Activated naive CD8-positive, alpha-beta T cell (primary cell): ENCODE results near the gene DHX8.

Experiments used
- H3K27ac Mint-ChIP-seq: one replicate; pipeline ENCODE4 v1.8.0; 2021; ENCODE audit warnings: mixed read lengths
- H3K27me3 Mint-ChIP-seq: one replicate; pipeline ENCODE4 v1.8.0; 2021; ENCODE audit warnings: mixed read lengths
- H3K36me3 Mint-ChIP-seq: one replicate; pipeline ENCODE4 v1.8.0; 2021; ENCODE audit warnings: mixed read lengths
- H3K4me1 Mint-ChIP-seq: one replicate; pipeline ENCODE4 v1.8.0; 2021; ENCODE audit warnings: low read depth, mixed read lengths
- H3K4me3 Mint-ChIP-seq: one replicate; pipeline ENCODE4 v1.8.0; 2021; ENCODE audit warnings: mild to moderate bottlenecking, mixed read lengths
- H3K9me3 Mint-ChIP-seq: one replicate; pipeline ENCODE4 v1.8.0; 2021; ENCODE audit warnings: low read depth, mixed read lengths

Gene DHX8

DNA sequence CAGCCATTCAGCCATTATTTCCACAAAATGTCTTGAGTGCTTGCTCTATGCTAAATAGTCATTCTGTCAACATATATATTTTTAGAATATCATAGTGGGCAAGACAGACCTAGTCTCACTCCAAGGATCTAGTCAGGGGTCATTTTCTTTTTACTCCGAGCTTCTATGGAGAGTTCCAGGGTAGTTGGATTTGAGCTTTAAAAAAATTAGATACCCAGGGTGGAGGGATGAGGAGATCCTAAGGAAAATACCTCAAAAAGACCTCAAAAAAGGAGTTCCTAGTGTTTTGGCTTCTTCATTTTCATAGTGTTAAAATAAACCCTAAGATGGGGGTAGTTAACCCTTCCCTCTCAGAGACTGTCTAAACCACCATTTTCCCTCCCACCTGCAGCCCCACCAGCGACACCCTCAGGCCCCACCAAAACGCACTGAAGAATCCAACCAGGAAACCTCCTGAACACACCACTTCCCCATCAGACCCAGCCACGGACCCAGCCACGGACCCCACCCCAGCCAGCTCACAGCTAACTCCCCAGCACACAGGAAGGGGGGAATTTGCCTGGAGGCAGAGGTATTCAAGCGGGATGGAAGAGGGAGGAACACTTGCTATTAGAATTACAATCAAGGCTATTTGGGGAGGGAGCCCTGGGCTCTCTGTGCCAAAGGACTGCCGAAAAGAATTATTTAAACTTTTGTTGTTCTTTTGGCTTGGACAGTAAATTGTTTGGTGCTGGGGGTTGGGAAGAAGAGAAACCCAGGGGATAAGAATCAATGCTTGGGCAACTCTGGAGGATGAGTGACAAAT is 60.2 kb downstream of the DHX8 start:
- peaks cover 16% of the 10 kb centered on the region for H3K27me3 Mint-ChIP-seq
- H3K4me1 Mint-ChIP-seq = peaks cover 18% of the 10 kb centered on the region
- no peaks in the 10 kb centered on the region for H3K36me3 Mint-ChIP-seq
- no peaks in the 10 kb centered on the region for H3K9me3 Mint-ChIP-seq
- no peak overlapping the region for H3K27ac Mint-ChIP-seq
- peak overlapping the region; percentile 74 for H3K4me3 Mint-ChIP-seq

DNA sequence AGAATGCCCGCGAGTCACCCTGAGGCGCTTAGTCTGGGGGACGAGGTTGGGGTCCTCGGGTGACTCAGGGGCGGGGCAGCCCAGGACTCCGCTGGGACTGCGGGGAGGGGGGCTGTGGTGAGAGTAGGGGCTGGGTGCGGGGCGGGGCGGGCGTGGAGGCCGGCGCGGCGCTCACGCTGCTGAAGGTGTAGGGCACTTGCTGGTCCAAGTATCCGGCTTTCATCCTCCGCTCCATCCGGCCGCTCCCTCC is 61.5 kb downstream of the DHX8 start:
- Mint-ChIP-seq H3K27ac (no peak overlapping the region), H3K4me3 (peak overlapping the region; percentile 74), H3K36me3 (no peaks in the 10 kb centered on the region), H3K27me3 (peaks cover 24% of the 10 kb centered on the region), H3K4me1 (peaks cover 18% of the 10 kb centered on the region), H3K9me3 (no peaks in the 10 kb centered on the region)

DNA sequence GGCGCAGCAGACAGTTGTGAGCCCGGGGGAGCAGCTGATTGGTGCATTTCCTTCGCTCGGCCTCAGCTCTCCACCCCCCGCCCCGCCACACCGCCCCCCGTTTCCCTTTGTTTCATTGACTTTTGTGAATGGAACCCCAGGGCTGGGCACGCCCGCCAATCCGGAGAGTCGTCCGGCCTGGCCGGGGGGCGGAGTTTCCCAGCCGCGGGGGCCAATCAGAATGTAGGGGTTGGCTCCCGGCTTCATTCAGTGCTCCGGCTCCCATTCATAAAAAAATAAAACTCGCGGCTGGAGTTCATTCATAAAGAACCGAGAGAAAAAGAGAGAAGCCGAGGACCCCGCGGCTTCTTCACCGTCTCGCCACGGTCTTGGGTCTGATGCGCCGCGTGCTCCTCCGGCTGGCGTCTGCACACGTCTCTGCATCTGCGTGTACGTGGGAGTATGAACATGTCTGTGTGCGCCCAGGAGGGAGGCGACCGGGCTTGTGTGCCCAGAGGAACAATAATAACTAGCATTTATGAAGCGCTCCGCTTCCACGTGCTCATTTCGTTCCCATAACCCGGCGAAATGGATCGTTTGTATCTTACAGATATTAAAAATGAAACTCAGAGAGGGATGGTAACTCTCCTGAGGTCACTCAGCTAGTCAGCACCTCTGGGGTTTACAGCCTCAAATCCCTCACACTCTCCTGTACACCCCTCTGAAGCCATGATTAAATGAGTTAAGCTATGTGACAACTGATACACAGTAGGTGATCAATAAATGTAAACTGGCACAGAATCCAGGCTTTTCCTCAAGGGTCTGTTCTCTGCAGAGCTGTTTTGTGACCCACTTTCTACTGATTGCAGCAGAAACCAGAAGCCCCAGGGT is 62.8 kb downstream of the DHX8 start, which contains the start of gene ETV4:
TSS of gene ETV4 (minus strand) at position 22 of the 870 bp plus-strand sequence. CDS start 723 bp downstream, outside the sequence.
- peaks cover 29% of the 10 kb centered on the region for H3K27me3 Mint-ChIP-seq
- no peaks in the 10 kb centered on the region for H3K36me3 Mint-ChIP-seq
- H3K9me3 Mint-ChIP-seq = no peaks in the 10 kb centered on the region
- H3K4me1 Mint-ChIP-seq = peaks cover 18% of the 10 kb centered on the region
- peak within 1 kb of the TSS; percentile 88 for H3K4me3 Mint-ChIP-seq
- H3K27ac Mint-ChIP-seq = peak within 1 kb of the TSS; percentile 41

DNA sequence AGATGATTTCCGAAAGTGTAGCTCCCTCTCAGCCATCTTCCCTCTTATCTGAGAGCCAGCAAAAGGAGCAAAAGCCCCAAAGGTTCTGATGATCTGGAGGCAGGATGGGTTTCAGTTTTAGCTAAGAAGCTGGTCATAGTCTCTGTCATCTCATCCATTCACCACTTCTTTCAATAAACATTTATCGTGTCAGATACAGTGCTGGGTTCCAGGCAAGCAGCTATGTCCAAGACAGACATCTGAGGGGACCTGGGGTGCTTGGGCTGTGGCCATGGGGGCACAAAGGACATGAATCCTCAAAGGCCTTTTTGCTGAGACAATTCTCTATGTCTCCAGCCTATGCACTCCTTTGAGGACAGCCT is 63.4 kb downstream of the DHX8 start:
- peak overlapping the region; percentile 88 for H3K4me3 Mint-ChIP-seq
- H3K27me3 Mint-ChIP-seq = peaks cover 29% of the 10 kb centered on the region
- H3K27ac Mint-ChIP-seq = no peak overlapping the region
- peaks cover 18% of the 10 kb centered on the region for H3K4me1 Mint-ChIP-seq
- no peaks in the 10 kb centered on the region for H3K36me3 Mint-ChIP-seq
- no peaks in the 10 kb centered on the region for H3K9me3 Mint-ChIP-seq

DNA sequence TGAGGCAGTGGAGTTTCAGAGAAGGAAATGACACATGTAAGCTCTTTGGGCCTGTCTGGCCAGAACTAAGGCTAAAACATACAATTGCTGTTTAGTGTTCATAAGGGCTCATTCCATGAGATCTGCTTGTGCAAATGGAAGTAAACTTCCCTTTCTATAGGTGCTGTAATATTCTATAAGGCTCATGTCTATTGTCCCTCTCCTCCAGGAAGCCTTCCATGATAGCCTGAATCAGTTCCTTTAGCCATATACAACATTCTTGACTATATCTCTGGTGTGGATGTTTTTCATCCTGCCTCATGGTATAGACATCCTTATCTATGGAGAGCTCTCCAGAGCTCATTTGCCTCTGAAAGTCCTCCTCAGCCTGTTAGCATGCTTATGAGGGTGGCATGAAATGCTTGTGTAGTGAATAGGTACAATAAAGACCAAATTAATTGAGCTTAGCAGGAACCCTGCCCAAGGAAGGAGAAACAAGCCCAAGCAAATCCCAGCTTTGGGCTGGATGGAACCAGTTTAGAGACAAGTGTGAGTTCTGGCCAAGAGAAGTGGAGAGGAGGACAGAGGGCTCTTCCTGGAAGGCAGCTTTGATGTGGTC is 64.0 kb downstream of the DHX8 start:
- H3K4me3 Mint-ChIP-seq = peak overlapping the region; percentile 88
- peaks cover 18% of the 10 kb centered on the region for H3K4me1 Mint-ChIP-seq
- H3K36me3 Mint-ChIP-seq = no peaks in the 10 kb centered on the region
- H3K9me3 Mint-ChIP-seq = no peaks in the 10 kb centered on the region
- no peak overlapping the region for H3K27ac Mint-ChIP-seq
- H3K27me3 Mint-ChIP-seq = peaks cover 31% of the 10 kb centered on the region

DNA sequence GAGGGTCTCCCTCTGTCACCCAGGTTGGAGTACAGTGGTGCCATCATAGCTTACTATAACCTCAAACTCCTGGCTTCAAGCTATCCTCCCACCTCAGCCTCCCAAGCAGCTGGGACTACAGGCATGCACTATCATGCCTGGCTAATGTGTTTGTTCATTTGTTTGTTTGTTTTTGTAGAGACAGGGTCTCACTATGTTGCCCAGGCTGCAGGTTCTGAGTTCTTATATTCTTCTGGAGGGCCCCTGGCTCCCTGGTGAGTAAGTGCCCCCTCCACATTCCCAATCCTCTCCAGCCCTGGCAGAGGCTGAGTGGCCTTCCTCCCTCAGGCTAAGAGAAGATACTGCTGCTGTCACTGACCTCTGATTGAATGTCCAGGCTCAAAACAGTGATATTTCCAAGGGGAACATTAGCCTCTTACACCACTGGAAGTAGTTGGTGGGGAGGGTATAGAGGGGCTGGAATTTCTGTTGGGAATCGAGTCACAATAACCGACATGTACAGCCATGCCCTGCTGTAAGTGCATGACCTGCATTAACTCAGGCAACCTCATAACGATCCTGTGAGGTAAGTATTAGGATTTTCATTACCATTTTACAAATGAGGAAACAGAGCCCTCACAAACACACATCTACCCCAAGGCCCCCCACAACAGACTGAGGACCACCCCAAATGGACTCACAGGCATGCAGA is 65.1 kb downstream of the DHX8 start:
- Mint-ChIP-seq H3K36me3 (no peaks in the 10 kb centered on the region), H3K4me1 (peaks cover 18% of the 10 kb centered on the region), H3K9me3 (no peaks in the 10 kb centered on the region), H3K27ac (no peak overlapping the region), H3K4me3 (no peak overlapping the region), H3K27me3 (peaks cover 29% of the 10 kb centered on the region)

DNA sequence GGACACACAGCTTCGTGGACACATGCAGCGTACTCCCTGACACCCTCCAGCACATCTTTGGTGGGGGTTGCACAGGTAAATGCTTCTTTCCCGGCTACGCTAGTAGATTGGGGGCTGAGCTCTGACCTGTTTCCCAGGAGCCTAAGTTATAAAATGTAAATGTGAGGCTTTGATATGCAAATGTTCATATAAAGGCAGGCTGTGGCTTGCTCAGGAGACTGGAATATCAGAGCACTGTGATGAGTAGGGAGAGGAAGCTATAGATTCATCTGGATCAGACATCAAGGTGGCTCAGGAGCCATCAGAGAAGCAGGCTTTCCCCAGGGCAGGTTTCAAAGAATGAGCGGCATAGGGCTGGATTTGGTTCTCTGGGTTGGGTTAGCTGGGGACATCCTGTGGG is 65.7 kb downstream of the DHX8 start:
- Mint-ChIP-seq H3K9me3 (no peaks in the 10 kb centered on the region), H3K27me3 (peaks cover 27% of the 10 kb centered on the region), H3K4me1 (peaks cover 18% of the 10 kb centered on the region), H3K4me3 (no peak overlapping the region), H3K36me3 (no peaks in the 10 kb centered on the region), H3K27ac (no peak overlapping the region)

DNA sequence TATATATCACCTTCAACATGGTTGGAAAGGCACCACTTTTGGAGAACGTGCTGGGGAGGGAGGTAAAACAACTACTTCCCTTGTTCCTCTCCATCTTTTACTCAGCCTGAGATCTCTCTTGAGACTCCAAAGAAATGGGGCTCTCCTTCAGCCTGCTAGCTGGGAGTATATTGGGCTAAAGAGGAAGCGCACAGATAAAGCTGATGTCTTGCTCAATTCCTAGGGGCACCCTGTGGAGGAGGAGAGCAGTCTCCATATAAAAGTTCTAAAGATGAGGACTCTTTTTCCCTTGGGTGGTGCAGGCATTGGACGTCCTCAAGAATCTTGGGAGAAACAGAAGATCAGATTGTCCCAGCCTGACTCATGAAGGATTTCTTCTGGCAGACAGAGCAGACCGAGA is 67.0 kb downstream of the DHX8 start:
- Mint-ChIP-seq H3K4me3 (no peak overlapping the region), H3K27ac (no peak overlapping the region), H3K36me3 (no peaks in the 10 kb centered on the region), H3K4me1 (peaks cover 15% of the 10 kb centered on the region), H3K27me3 (peaks cover 27% of the 10 kb centered on the region), H3K9me3 (no peaks in the 10 kb centered on the region)

DNA sequence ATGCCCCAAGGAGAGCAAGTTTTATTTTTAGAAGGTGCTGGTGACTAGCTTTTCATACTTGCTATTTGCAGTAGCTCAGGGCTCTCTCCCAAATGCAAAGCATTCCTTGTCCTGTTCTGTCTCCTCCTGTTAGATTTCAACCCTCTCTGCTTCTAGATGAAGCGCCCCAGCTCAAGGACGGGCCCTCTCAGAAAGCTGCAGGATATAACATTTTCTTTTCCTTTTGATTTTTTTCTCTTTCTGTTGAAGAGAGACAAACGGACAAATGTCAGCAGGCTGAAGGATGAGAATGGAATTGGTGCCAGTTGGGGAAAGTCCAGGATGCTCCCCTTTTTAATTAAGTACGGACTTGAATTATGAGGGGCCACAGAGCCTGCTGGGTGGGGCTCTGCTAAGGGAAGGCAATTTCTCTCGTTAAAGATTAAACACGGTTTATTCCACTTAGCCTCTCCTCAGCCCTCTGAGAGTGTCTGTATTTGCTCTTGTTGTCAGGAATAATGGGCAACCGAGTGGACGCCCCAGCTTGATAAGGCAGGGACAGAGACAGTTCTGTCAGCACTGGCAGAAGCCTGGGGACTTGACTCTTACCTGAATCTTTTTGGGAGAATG is 68.6 kb downstream of the DHX8 start:
- peaks cover 28% of the 10 kb centered on the region for H3K27me3 Mint-ChIP-seq

DNA sequence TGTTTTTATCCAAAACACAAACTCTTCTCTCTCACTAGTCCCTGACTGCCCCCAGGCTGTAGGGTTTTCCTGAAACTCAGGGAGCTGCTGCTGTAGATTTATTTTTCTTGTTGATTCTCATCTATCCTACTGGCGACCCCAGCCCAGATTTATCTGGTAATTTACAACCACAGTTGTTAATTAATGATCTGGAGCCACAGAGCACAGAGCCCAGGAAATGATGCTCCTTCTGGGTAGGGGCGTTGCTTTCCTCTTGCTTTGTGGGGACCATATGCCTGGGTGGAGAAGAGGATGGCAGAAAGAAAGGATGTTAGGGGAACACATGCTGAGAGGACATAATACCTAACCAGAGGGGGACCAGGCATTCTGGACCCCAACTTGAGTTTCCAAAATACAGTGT is 69.8 kb downstream of the DHX8 start:
- Mint-ChIP-seq H3K27me3 (peaks cover 22% of the 10 kb centered on the region), H3K36me3 (peaks cover 6% of the 10 kb centered on the region), H3K27ac (no peak overlapping the region), H3K4me1 (no peaks in the 10 kb centered on the region), H3K9me3 (no peaks in the 10 kb centered on the region), H3K4me3 (no peak overlapping the region)

More for the DNA sequence above, 68.6 kb downstream of the DHX8 start:
- no peaks in the 10 kb centered on the region for H3K9me3 Mint-ChIP-seq
- H3K4me3 Mint-ChIP-seq = no peak overlapping the region
- no peak overlapping the region for H3K27ac Mint-ChIP-seq
- H3K4me1 Mint-ChIP-seq = peaks cover 5% of the 10 kb centered on the region
- H3K36me3 Mint-ChIP-seq = peaks cover 6% of the 10 kb centered on the region

DNA sequence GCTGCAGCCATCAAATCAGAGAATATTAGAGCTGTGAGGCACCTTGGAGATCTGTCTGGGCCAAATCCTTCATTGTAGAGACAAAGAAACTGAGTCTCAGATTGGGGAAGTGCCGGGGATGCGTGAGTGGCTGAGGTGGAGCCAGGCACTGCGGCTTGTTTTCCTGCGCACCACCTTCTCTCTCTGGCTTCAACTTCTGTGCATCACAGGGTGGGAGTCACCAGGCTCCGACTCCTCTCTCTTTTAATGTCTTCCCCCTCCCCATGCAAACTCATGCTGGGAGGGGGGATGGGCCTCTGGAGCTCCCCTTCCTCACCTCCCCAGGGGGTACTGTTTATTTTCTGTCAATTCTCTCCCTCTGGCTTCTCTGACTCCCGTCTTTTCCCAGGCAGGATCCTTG is 71.1 kb downstream of the DHX8 start:
- peaks cover 1% of the 10 kb centered on the region for H3K4me1 Mint-ChIP-seq
- no peaks in the 10 kb centered on the region for H3K9me3 Mint-ChIP-seq
- H3K36me3 Mint-ChIP-seq = peaks cover 6% of the 10 kb centered on the region
- H3K27ac Mint-ChIP-seq = no peak overlapping the region
- peaks cover 13% of the 10 kb centered on the region for H3K27me3 Mint-ChIP-seq
- H3K4me3 Mint-ChIP-seq = no peak overlapping the region

DNA sequence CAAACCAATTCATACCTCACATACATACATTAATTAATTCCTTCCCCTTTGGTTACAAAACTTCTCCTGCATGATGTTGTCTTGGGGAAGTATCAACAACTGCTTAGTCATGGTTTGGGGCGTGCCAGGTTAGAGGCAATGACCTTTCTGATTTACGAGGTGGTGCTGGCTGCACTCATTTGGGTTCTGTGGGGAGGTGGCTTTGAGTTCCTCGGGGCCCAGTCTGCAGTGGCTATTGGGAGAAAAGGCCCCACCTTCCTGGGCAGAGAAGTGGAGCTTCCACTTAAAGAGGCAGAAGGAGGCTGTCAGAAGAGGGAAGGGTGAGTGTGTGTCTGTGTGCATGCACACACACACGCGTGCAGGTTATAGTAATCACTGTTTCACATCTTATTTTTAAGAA is 72.5 kb downstream of the DHX8 start:
- Mint-ChIP-seq H3K4me3 (no peak overlapping the region), H3K36me3 (peaks cover 8% of the 10 kb centered on the region), H3K4me1 (peaks cover 4% of the 10 kb centered on the region), H3K27me3 (peaks cover 10% of the 10 kb centered on the region), H3K9me3 (no peaks in the 10 kb centered on the region), H3K27ac (no peak overlapping the region)

DNA sequence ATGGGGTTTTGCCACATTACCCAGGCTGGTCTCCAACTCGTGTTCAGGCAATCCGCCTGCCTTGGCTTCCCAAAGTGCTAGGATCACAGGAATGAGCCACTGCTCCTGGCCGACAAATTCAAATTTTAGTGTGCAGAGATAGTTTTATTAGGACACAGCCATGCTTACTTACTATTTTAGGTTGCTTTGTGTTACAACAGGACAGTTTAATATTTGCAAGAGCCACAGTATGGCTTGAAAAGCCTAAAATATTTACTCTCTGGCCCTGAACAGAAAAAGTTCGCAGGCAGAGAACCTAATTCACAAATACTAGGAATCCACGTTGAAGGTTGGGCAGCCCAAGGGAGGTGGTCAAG is 75.0 kb downstream of the DHX8 start:
- H3K27ac Mint-ChIP-seq = no peak overlapping the region
- H3K27me3 Mint-ChIP-seq = peaks cover 23% of the 10 kb centered on the region
- peaks cover 6% of the 10 kb centered on the region for H3K4me1 Mint-ChIP-seq
- no peak overlapping the region for H3K4me3 Mint-ChIP-seq
- H3K36me3 Mint-ChIP-seq = peaks cover 8% of the 10 kb centered on the region
- H3K9me3 Mint-ChIP-seq = no peaks in the 10 kb centered on the region

DNA sequence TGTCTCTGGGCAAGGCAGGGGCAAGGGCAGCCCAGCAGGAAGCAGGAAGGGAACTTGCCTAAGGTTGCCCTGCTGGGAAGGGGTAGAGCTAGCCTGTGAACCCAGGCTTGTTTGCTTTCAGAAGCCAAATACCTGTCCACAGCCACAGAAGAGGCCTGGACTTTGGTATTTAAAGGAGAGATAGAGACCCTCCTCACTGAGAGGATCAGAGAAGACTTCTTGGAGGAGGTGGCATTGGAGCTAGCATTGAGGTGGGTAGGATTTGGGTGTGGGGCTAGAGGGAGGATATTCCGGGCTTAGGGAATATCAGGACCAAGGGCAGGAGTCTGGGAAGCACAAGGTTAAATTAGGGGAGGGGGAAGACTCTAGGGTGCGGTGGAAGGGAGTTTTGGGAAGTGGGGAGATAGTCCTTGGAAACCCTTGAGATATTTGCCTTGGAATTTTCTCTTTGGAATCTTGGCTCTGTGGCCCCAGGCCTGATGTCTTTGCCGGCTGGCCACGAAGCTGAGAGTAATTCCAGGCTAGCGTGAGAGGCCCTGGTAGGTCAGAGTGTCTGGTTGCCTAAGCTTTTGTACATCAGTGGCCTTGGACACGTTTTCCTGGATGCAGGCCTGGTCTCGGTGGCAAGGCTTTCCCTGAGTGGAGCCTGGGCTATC is 75.5 kb downstream of the DHX8 start:
- H3K36me3 Mint-ChIP-seq = peaks cover 8% of the 10 kb centered on the region
- no peaks in the 10 kb centered on the region for H3K9me3 Mint-ChIP-seq
- no peak overlapping the region for H3K4me3 Mint-ChIP-seq
- H3K27me3 Mint-ChIP-seq = peaks cover 26% of the 10 kb centered on the region
- peaks cover 6% of the 10 kb centered on the region for H3K4me1 Mint-ChIP-seq
- H3K27ac Mint-ChIP-seq = no peak overlapping the region
